Measurements from ENCODE around the gene ZNF280A.
A peak's percentile ranks its signal among the peaks of the same experiment; 100 is the strongest.
"Not testable (repeated sequence)": the region's sequence is repeated elsewhere in the genome, so short reads cannot be mapped to it uniquely, and the experiment has no call there.

Gene ZNF280A

GRCh38 chr22:22512951-22513350 is 7.1 kb downstream of the ZNF280A start:
- DNase-seq (ENCODE audit: low read depth), result no peak

- not testable (repeated sequence) for DNase-seq (ENCODE audit: low read depth)
These were observed 9.2 kb downstream of the ZNF280A start for GRCh38 chr22:22510833-22511232.

- not testable (repeated sequence) for DNase-seq (ENCODE audit: low read depth)
These were observed 10.2 kb downstream of the ZNF280A start for GRCh38 chr22:22509912-22510311.

GRCh38 chr22:22508274-22509176 is 11.5 kb downstream of the ZNF280A start, which contains the start of gene ZNF280B:
Gene ZNF280B, minus strand, starts transcription at chr22:22508742. Its CDS starts 19,344 bp downstream, at chr22:22489398.
- DNase-seq (ENCODE audit: low read depth), result peak; percentile 78

GRCh38 chr22:22507743-22508273 is 12.3 kb downstream of the ZNF280A start:
- no peak for DNase-seq (ENCODE audit: low read depth)

GRCh38 chr22:22506736-22507135 is 13.3 kb downstream of the ZNF280A start:
- no peak for DNase-seq (ENCODE audit: low read depth)

- DNase-seq (ENCODE audit: low read depth), result no peak
These were observed 21.8 kb downstream of the ZNF280A start for GRCh38 chr22:22498267-22498666.

- DNase-seq (ENCODE audit: low read depth), result not testable (repeated sequence)
These were observed 28.5 kb downstream of the ZNF280A start for GRCh38 chr22:22491589-22491988.

GRCh38 chr22:22488736-22489135 is 31.3 kb downstream of the ZNF280A start:
- DNase-seq (ENCODE audit: low read depth), result no peak

- no peak for DNase-seq (ENCODE audit: low read depth)
These were observed 32.0 kb downstream of the ZNF280A start for GRCh38 chr22:22487869-22488597.

GRCh38 chr22:22487059-22487458 is 33.0 kb downstream of the ZNF280A start:
- no peak for DNase-seq (ENCODE audit: low read depth)

- DNase-seq (ENCODE audit: low read depth), result no peak
These were observed 33.8 kb downstream of the ZNF280A start for GRCh38 chr22:22486132-22486899.

- no peak for DNase-seq (ENCODE audit: low read depth)
These were observed 34.5 kb downstream of the ZNF280A start for GRCh38 chr22:22485524-22485923.

GRCh38 chr22:22484023-22484422 is 36.0 kb downstream of the ZNF280A start:
- no peak for DNase-seq (ENCODE audit: low read depth)

- no peak for DNase-seq (ENCODE audit: low read depth)
These were observed 39.1 kb downstream of the ZNF280A start for GRCh38 chr22:22480940-22481339.

- no peak for DNase-seq (ENCODE audit: low read depth)
These were observed 40.0 kb downstream of the ZNF280A start for GRCh38 chr22:22479999-22480532.

GRCh38 chr22:22479116-22479515 is 41.0 kb downstream of the ZNF280A start:
- DNase-seq (ENCODE audit: low read depth), result no peak

GRCh38 chr22:22478470-22478869 is 41.6 kb downstream of the ZNF280A start:
- no peak for DNase-seq (ENCODE audit: low read depth)

- no peak for DNase-seq (ENCODE audit: low read depth)
These were observed 45.3 kb downstream of the ZNF280A start for GRCh38 chr22:22474733-22475132.

GRCh38 chr22:22471104-22471503 is 49.0 kb downstream of the ZNF280A start:
- DNase-seq (ENCODE audit: low read depth), result not testable (repeated sequence)

- no peak for DNase-seq (ENCODE audit: low read depth)
These were observed 50.5 kb downstream of the ZNF280A start for GRCh38 chr22:22469527-22469926.
